ENCODE data around the gene ERC1.

DNA sequence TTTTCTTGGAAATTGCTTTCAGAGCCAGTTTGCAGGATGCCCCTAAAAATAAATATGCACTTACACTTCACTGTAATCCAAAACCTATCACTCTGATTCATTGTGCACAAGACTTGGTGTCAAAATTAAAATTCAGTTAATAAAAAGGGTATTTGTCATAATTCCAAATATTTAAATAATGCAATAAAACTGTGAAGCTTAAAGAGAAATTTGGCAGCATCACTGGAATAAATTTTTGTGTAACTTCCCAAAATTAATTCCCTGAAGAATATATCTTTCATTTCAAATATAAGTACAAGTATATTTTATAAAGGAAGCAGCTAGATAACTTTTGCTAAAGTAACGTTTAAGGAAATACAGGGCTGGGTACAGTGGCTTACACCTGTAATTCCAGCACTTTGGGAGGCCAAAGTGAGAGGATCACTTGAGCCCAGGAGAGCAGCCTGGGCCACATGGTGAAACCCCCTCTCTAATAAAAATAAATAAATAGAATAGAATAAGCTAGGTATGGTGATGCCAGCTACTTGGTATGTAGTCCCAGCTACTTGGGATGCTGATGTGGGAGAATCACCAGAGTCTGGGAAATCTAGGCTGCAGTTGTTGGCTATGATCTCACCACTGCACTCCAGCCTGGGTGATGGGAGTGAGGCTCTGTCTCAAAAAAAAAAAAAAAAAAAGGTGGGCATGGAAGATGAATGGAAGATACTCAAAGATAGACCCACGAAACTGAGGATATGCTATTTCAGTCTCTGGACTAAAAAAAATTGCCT lies 369.6 kb downstream of the ERC1 start:
- TF ChIP-seq, protein P1, sequence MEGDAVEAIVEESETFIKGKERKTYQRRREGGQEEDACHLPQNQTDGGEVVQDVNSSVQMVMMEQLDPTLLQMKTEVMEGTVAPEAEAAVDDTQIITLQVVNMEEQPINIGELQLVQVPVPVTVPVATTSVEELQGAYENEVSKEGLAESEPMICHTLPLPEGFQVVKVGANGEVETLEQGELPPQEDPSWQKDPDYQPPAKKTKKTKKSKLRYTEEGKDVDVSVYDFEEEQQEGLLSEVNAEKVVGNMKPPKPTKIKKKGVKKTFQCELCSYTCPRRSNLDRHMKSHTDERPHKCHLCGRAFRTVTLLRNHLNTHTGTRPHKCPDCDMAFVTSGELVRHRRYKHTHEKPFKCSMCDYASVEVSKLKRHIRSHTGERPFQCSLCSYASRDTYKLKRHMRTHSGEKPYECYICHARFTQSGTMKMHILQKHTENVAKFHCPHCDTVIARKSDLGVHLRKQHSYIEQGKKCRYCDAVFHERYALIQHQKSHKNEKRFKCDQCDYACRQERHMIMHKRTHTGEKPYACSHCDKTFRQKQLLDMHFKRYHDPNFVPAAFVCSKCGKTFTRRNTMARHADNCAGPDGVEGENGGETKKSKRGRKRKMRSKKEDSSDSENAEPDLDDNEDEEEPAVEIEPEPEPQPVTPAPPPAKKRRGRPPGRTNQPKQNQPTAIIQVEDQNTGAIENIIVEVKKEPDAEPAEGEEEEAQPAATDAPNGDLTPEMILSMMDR (IDR thresholded peaks at IDR 0.05), result no peak
- TF ChIP-seq POLR2A (IDR thresholded peaks at IDR 0.05) (no peak), EP300 (IDR thresholded peaks at IDR 0.05) (no peak), POLR2AphosphoS5 (IDR thresholded peaks at IDR 0.05) (no peak)
